H9 (cell line): ENCODE data around the gene AMPD2. TPM values are rescaled to one million over a fixed set of nuclear protein-coding genes. Genes with fewer than 3 reads are reported as not detected.

Source experiments
- DNase-seq: peaks from one replicate; pipeline ENCODE4 v3.0.0-alpha.2; 2017
- H2AFZ ChIP-seq: one replicate; pipeline ENCODE4 v1.6.1; 2013; ENCODE audit warnings: mild to moderate bottlenecking, low read length, control low read depth, moderate library complexity
- H2AK5ac ChIP-seq: 2 replicates; pipeline ENCODE4 v1.6.1; 2013; ENCODE audit warnings: low read length, control low read depth, mixed read lengths; ENCODE audit not compliant: insufficient read length
- H2BK120ac ChIP-seq: one replicate; pipeline ENCODE4 v1.6.1; 2013; ENCODE audit warnings: low read depth, mild to moderate bottlenecking, low read length, control low read depth, inconsistent platforms; ENCODE audit not compliant: poor library complexity, severe bottlenecking
- H2BK12ac ChIP-seq: 2 replicates; pipeline ENCODE4 v1.6.1; 2013; ENCODE audit warnings: low read length, control low read depth, mixed read lengths, low read depth; ENCODE audit not compliant: insufficient read length
- H2BK15ac ChIP-seq: 2 replicates; pipeline ENCODE4 v1.6.1; 2013; ENCODE audit warnings: low read depth, low read length, control low read depth
- H2BK20ac ChIP-seq: one replicate; pipeline ENCODE4 v1.6.1; 2013; ENCODE audit warnings: low read depth, mild to moderate bottlenecking, low read length, control low read depth, inconsistent platforms; ENCODE audit not compliant: poor library complexity, severe bottlenecking
- H2BK5ac ChIP-seq: 2 replicates; pipeline ENCODE4 v1.6.1; 2013; ENCODE audit warnings: low read length, control low read depth, mixed read lengths; ENCODE audit not compliant: insufficient read length
- H3K14ac ChIP-seq: 2 replicates; pipeline ENCODE4 v1.6.1; 2013; ENCODE audit warnings: low read length, control low read depth; ENCODE audit not compliant: insufficient read depth
- H3K18ac ChIP-seq: 2 replicates; pipeline ENCODE4 v1.6.1; 2013; ENCODE audit warnings: low read depth, mild to moderate bottlenecking, mixed read lengths, low read length, control low read depth; ENCODE audit not compliant: insufficient read length
- H3K23ac ChIP-seq: 2 replicates; pipeline ENCODE4 v1.6.1; 2013; ENCODE audit warnings: low read length, control low read depth, mixed read lengths, low read depth; ENCODE audit not compliant: insufficient read length
- H3K23me2 ChIP-seq: 2 replicates; pipeline ENCODE4 v1.6.1; 2013; ENCODE audit warnings: low read depth, mild to moderate bottlenecking, mixed read lengths, low read length, control low read depth; ENCODE audit not compliant: insufficient read length, poor library complexity, severe bottlenecking
- H3K27ac ChIP-seq: 2 replicates; pipeline ENCODE4 v1.5.1; 2013; ENCODE audit warnings: low read length, control low read depth, mixed read lengths, low read depth; ENCODE audit not compliant: insufficient read length
- H3K27me3 ChIP-seq: 2 replicates; pipeline ENCODE4 v1.6.1; 2013; ENCODE audit warnings: low read length, control low read depth, inconsistent platforms; ENCODE audit not compliant: insufficient read depth
- H3K4ac ChIP-seq: 2 replicates; pipeline ENCODE4 v1.6.1; 2013; ENCODE audit warnings: low read depth, mild to moderate bottlenecking, control low read depth, inconsistent platforms, low read length, moderate library complexity
- H3K4me1 ChIP-seq: 2 replicates; pipeline ENCODE4 v1.6.1; 2013; ENCODE audit warnings: low read length, control low read depth, inconsistent platforms; ENCODE audit not compliant: insufficient read depth
- H3K4me2 ChIP-seq: 2 replicates; pipeline ENCODE4 v1.6.1; 2013; ENCODE audit warnings: low read length, control low read depth, mixed read lengths; ENCODE audit not compliant: insufficient read length, insufficient read depth
- H3K56ac ChIP-seq: 2 replicates; pipeline ENCODE4 v1.6.1; 2013; ENCODE audit warnings: low read depth, mild to moderate bottlenecking, mixed read lengths, low read length, control low read depth; ENCODE audit not compliant: insufficient read length
- H3K79me1 ChIP-seq: 2 replicates; pipeline ENCODE4 v1.6.1; 2013; ENCODE audit warnings: low read depth, mild to moderate bottlenecking, moderate library complexity, low read length, control low read depth, inconsistent platforms; ENCODE audit not compliant: insufficient read depth, poor library complexity, severe bottlenecking
- H3K79me2 ChIP-seq: 2 replicates; pipeline ENCODE4 v1.6.1; 2013; ENCODE audit warnings: low read length, control low read depth, inconsistent platforms; ENCODE audit not compliant: insufficient read depth
- H3K9ac ChIP-seq: 2 replicates; pipeline ENCODE4 v1.6.1; 2013; ENCODE audit warnings: low read length, control low read depth, mixed read lengths; ENCODE audit not compliant: insufficient read length; ENCODE audit errors: extremely low read depth
- H3K9me3 ChIP-seq: one replicate; pipeline ENCODE4 v1.6.1; 2013; ENCODE audit warnings: low read depth, low read length, inconsistent platforms; ENCODE audit not compliant: control insufficient read depth
- H3T11ph ChIP-seq: one replicate; pipeline ENCODE4 v1.6.1; 2013; ENCODE audit warnings: mild to moderate bottlenecking, low read length, control low read depth, inconsistent platforms
- H4K20me1 ChIP-seq: one replicate; pipeline ENCODE4 v1.6.1; 2013; ENCODE audit not compliant: control insufficient read depth, insufficient read length, insufficient read depth
- H4K5ac ChIP-seq: 2 replicates; pipeline ENCODE4 v1.6.1; 2013; ENCODE audit warnings: low read depth, mild to moderate bottlenecking, mixed read lengths, low read length, control low read depth; ENCODE audit not compliant: insufficient read length
- H4K8ac ChIP-seq: replicated peaks from 2 replicates; pipeline ENCODE4 v1.6.1; 2013; ENCODE audit warnings: low read length, control low read depth, mixed read lengths, low read depth; ENCODE audit not compliant: insufficient read length
- H4K91ac ChIP-seq: 2 replicates; pipeline ENCODE4 v1.6.1; 2013; ENCODE audit warnings: low read depth, mild to moderate bottlenecking, moderate library complexity, mixed read lengths, low read length, control low read depth; ENCODE audit not compliant: insufficient read length
- H3K27ac Mint-ChIP-seq, 3 experiments: 2 replicates in 2 of 3; 3 replicates in 1 of 3; pipeline ENCODE4 v1.8.0; 2020 to 2021; ENCODE audit warnings: mixed read lengths in 3 of 3, mild to moderate bottlenecking in 1 of 3, moderate library complexity in 1 of 3
- H3K27me3 Mint-ChIP-seq: 2 replicates; pipeline ENCODE4 v1.8.0; 2021; ENCODE audit warnings: low read depth, mild to moderate bottlenecking, moderate library complexity, mixed read lengths
- H3K36me3 Mint-ChIP-seq, 3 experiments: 2 replicates in 2 of 3; 3 replicates in 1 of 3; pipeline ENCODE4 v1.8.0; 2020 to 2021; ENCODE audit warnings: low read depth in 3 of 3, mixed read lengths in 3 of 3; ENCODE audit not compliant: insufficient read depth in 1 of 3
- H3K4me1 Mint-ChIP-seq, 2 experiments: 2 replicates each; pipeline ENCODE4 v1.8.0; 2020; ENCODE audit warnings: mixed read lengths in 2 of 2
- H3K4me3 Mint-ChIP-seq, 2 experiments: 2 replicates in 1 of 2; 3 replicates in 1 of 2; pipeline ENCODE4 v1.8.0; 2020 to 2021; ENCODE audit warnings: mild to moderate bottlenecking in 2 of 2, mixed read lengths in 2 of 2, moderate library complexity in 1 of 2
- H3K9me3 Mint-ChIP-seq, 2 experiments: 2 replicates in 1 of 2; 3 replicates in 1 of 2; pipeline ENCODE4 v1.8.0; 2020; ENCODE audit warnings: mild to moderate bottlenecking in 2 of 2, mixed read lengths in 2 of 2, moderate library complexity in 1 of 2
- WGBS: extraction: QIAGEN DNeasy Blood & Tissue Kit; methylation state at CpG from one replicate; pipeline ENCODE4 v1.1.7; 2013; ENCODE audit warnings: missing lambda C conversion rate, low lambda C conversion rate, mixed read lengths; ENCODE audit not compliant: insufficient read length; ENCODE audit errors: extremely low coverage; 5-methylcytosine and 5-hydroxymethylcytosine counted together
- total RNA-seq: library from RNA; stranded (reverse); gene quantifications from 2 replicates; pipeline ENCODE4 v1.2.1, GENCODE V29; 2021
- TF ChIP-seq, protein P1 (sequence below): fragments of 200-600 bp; sonication (generic); conservative IDR thresholded peaks from 3 replicates; pipeline ENCODE4 v1.8.0; 2021; ENCODE audit warnings: antibody characterized with exemption, mild to moderate bottlenecking

The AMPD2 gene
- total RNA-seq, 1 experiment from 2014 or later, result 65.1 TPM

DNA sequence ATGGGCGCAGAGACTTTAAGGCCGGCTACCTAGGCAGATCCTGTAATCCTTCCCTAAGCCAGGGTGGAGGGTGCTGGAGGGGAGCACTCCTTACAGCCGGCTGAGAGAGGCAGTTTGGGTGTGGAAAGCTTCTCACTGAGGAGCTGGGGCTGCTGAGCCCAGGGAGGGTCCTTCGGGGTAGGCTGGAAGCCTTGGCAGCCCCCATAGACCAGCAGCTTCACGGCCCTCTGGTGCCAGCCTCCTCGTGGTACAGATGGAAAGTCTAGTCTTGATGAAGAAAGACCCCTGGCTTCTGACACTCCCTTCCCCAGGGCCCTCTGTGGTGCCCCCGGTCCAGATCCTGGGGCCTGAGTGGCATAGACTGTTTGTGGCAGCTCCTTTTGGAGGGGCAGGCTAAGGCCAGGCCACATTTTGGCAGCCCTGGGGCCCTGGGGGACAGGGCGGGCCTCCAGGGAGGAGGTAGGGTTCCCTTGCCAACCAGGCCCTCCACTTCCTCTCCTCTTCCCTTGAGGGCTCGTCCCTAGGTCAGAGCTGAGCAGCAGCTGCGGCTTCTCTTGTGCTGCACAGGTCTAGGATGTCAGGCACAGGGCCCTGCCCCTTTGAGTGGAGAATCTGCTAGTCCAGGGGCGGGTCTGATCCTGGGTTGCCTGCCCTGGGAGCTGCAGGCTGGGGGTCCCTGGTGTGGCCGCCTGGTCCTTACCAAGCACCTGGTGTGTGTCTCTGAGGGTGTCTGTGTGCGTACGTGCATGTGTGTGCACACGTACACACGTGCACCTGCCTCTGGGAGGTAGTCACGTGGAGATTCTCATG, 4.8 kb downstream of the AMPD2 start:
- Histone ChIP-seq H3T11ph (no peak overlapping the region), H2BK5ac (no peak overlapping the region), H3K4me2 (no peak overlapping the region), H3K23ac (no peak overlapping the region), H2BK15ac (no peak overlapping the region), H3K18ac (no peak overlapping the region), H3K79me1 (no peaks in the 10 kb centered on the region), H3K9me3 (no peaks in the 10 kb centered on the region), H2BK12ac (no peak overlapping the region), H3K4ac (no peak overlapping the region), H3K79me2 (peaks cover 6% of the 10 kb centered on the region; the same call in 1 of the 2 replicates), H3K9ac (no peak overlapping the region), H3K27me3 (no peaks in the 10 kb centered on the region), H3K27ac (no peak overlapping the region), H3K4me1 (no peaks in the 10 kb centered on the region), H2AFZ (no peak overlapping the region), H2BK20ac (no peak overlapping the region), H4K8ac (no peak overlapping the region), H4K5ac (no peak overlapping the region), H4K20me1 (peaks cover 2% of the 10 kb centered on the region), H3K56ac (no peak overlapping the region), H3K14ac (no peak overlapping the region), H2AK5ac (no peak overlapping the region), H2BK120ac (no peak overlapping the region), H3K23me2 (peaks cover 12% of the 10 kb centered on the region), H4K91ac (no peak overlapping the region)
- Mint-ChIP-seq H3K9me3 (no peaks in the 10 kb centered on the region), H3K4me1 (peaks cover 15 to 32% of the 10 kb centered on the region in 2 experiments), H3K27ac (no peak overlapping the region; a peak in 1 of 7 replicates), H3K4me3 (no peak overlapping the region), H3K36me3 (peaks cover 14 to 32% (median 29%) of the 10 kb centered on the region in 3 experiments; a peak in 6 of 7 replicates), H3K27me3 (no peaks in the 10 kb centered on the region; the same call in 1 of the 2 replicates)
- peak; percentile 29 for DNase-seq
- WGBS, result no CpG with 5 or more reads among the region's 17 CpGs
- TF ChIP-seq, protein P1, sequence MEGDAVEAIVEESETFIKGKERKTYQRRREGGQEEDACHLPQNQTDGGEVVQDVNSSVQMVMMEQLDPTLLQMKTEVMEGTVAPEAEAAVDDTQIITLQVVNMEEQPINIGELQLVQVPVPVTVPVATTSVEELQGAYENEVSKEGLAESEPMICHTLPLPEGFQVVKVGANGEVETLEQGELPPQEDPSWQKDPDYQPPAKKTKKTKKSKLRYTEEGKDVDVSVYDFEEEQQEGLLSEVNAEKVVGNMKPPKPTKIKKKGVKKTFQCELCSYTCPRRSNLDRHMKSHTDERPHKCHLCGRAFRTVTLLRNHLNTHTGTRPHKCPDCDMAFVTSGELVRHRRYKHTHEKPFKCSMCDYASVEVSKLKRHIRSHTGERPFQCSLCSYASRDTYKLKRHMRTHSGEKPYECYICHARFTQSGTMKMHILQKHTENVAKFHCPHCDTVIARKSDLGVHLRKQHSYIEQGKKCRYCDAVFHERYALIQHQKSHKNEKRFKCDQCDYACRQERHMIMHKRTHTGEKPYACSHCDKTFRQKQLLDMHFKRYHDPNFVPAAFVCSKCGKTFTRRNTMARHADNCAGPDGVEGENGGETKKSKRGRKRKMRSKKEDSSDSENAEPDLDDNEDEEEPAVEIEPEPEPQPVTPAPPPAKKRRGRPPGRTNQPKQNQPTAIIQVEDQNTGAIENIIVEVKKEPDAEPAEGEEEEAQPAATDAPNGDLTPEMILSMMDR, result no peak
